ENCODE measurements around the gene CRYM.
"Not testable (repeated sequence)": the region's sequence is repeated elsewhere in the genome, so short reads cannot be mapped to it uniquely, and the experiment has no call there.

CRYM gene

DNA sequence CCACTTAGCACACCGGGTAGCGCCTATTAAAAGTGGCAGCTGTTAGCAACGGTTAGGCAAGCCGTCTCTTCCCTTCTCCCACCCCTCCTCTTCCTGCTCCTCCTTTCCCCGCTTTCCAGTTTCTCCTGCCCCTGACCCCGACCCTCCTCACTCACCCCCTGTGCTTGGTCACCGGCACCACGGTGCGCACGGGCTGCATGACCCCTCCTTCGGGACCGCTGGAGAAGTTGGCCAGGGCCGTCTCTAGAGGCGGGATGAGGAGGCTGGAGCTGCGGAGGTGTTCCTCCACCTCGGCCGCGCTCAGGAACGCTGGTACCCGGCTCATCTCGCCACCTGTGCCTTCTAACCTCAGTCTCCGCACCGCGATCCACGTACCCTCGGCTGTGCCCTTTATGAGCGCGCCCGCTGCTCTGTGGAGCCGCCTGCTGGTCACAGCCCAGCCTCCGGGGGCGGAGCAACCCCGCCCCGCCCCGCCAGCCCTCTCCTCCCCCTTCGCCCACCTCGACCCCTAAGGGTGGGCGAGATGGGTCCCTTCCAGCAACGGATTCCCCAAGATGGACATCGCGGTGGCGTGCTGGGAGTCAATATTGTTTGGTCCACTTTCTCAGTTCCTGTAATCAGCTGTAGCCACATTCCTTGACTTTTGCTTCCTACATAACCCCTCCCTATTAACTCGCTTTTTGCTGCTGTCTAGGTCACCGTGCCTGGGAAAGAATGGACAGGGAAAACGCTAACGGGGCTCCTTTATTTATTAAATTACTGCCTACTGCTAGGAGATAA lies at the start of gene CRYM:
Gene CRYM, minus strand, starts transcription at position 364 of the 780 bp plus-strand sequence. Its CDS starts 39 bp downstream, at position 325.
- Histone ChIP-seq H3K9me3 (ENCODE audit: severe bottlenecking) (no peaks in the 10 kb centered on the region), H3K4me3 (ENCODE audit: severe bottlenecking) (no peak within 1 kb of the TSS), H3K36me3 (ENCODE audit: low read depth) (no peaks in the 10 kb centered on the region), H3K27me3 (ENCODE audit: insufficient read depth, poor library complexity, severe bottlenecking) (peaks cover 67% of the 10 kb centered on the region), H3K4me1 (ENCODE audit: insufficient read depth, poor library complexity, severe bottlenecking) (no peaks in the 10 kb centered on the region), H3K27ac (ENCODE audit: poor library complexity, severe bottlenecking) (no peak within 1 kb of the TSS)
- TF ChIP-seq CTCF (IDR thresholded peaks at IDR 0.05; ENCODE audit: poor library complexity, severe bottlenecking) = peak; percentile 67
- DNase-seq (ENCODE audit: low spot score) (no peak), ATAC-seq (ENCODE audit: low read depth) (peak; percentile 82)

GRCh38 chr16:21327046-21327445 lies 49.0 kb upstream of the CRYM start:
- Histone ChIP-seq H3K4me1 (ENCODE audit: insufficient read depth, poor library complexity, severe bottlenecking) (no peaks in the 10 kb centered on the region), H3K27ac (ENCODE audit: poor library complexity, severe bottlenecking) (no peak overlapping the region), H3K4me3 (ENCODE audit: severe bottlenecking) (no peak overlapping the region), H3K36me3 (ENCODE audit: low read depth) (no peaks in the 10 kb centered on the region), H3K9me3 (ENCODE audit: severe bottlenecking) (no peaks in the 10 kb centered on the region), H3K27me3 (ENCODE audit: insufficient read depth, poor library complexity, severe bottlenecking) (no peaks in the 10 kb centered on the region)
- TF ChIP-seq CTCF (IDR thresholded peaks at IDR 0.05; ENCODE audit: poor library complexity, severe bottlenecking) = no peak
- ATAC-seq (ENCODE audit: low read depth) = no peak
- no peak for DNase-seq (ENCODE audit: low spot score)

GRCh38 chr16:21326459-21326858 lies 48.4 kb upstream of the CRYM start:
- no peak for TF ChIP-seq CTCF (IDR thresholded peaks at IDR 0.05; ENCODE audit: poor library complexity, severe bottlenecking)
- H3K27ac ChIP-seq (ENCODE audit: poor library complexity, severe bottlenecking) = no peak overlapping the region

GRCh38 chr16:21324267-21324666 lies 46.2 kb upstream of the CRYM start:
- Histone ChIP-seq H3K36me3 (ENCODE audit: low read depth) (no peaks in the 10 kb centered on the region), H3K9me3 (ENCODE audit: severe bottlenecking) (no peaks in the 10 kb centered on the region), H3K4me1 (ENCODE audit: insufficient read depth, poor library complexity, severe bottlenecking) (no peaks in the 10 kb centered on the region), H3K27ac (ENCODE audit: poor library complexity, severe bottlenecking) (no peak overlapping the region), H3K27me3 (ENCODE audit: insufficient read depth, poor library complexity, severe bottlenecking) (no peaks in the 10 kb centered on the region), H3K4me3 (ENCODE audit: severe bottlenecking) (no peak overlapping the region)
- DNase-seq (ENCODE audit: low spot score) = no peak
- no peak for TF ChIP-seq CTCF (IDR thresholded peaks at IDR 0.05; ENCODE audit: poor library complexity, severe bottlenecking)
- no peak for ATAC-seq (ENCODE audit: low read depth)

More at GRCh38 chr16:21326459-21326858, 48.4 kb upstream of the CRYM start:
- Histone ChIP-seq H3K4me1 (ENCODE audit: insufficient read depth, poor library complexity, severe bottlenecking) (no peaks in the 10 kb centered on the region), H3K27me3 (ENCODE audit: insufficient read depth, poor library complexity, severe bottlenecking) (no peaks in the 10 kb centered on the region), H3K36me3 (ENCODE audit: low read depth) (no peaks in the 10 kb centered on the region), H3K9me3 (ENCODE audit: severe bottlenecking) (no peaks in the 10 kb centered on the region), H3K4me3 (ENCODE audit: severe bottlenecking) (no peak overlapping the region)
- DNase-seq (ENCODE audit: low spot score) = no peak
- ATAC-seq (ENCODE audit: low read depth) = no peak

DNA sequence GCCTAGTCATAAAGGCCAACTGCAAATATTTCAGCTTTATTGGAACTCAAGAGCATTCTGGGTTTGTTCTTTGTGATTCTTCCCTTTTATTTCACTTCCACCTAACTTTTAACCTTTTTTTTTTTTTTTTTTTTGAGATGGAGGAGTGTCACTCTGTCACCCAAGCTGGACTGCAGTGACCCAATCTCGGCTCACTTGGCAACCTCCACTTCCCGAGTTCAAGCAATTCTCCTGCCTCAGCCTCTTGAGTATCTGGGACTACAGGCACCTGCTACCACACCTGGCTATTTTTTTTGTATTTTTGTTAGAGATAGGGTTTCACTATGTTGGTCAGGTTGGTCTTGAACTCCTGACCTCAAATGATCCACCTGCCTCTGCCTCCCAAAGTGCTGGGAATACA lies 44.2 kb upstream of the CRYM start:
- not testable (repeated sequence) for H3K9me3 ChIP-seq (ENCODE audit: severe bottlenecking); DNase-seq (ENCODE audit: low spot score); H3K36me3 ChIP-seq (ENCODE audit: low read depth); H3K27ac ChIP-seq (ENCODE audit: poor library complexity, severe bottlenecking); H3K4me1 ChIP-seq (ENCODE audit: insufficient read depth, poor library complexity, severe bottlenecking); H3K27me3 ChIP-seq (ENCODE audit: insufficient read depth, poor library complexity, severe bottlenecking); ATAC-seq (ENCODE audit: low read depth); H3K4me3 ChIP-seq (ENCODE audit: severe bottlenecking)

Data from RWPE2 (cell line).